Activated CD4-positive, alpha-beta T cell treated with anti-CD3 and anti-CD28 coated beads for 36 hours (primary cell): ENCODE measurements around the gene EDAR. TPM values are rescaled to one million over a fixed set of nuclear protein-coding genes. Genes with fewer than 3 reads are reported as not detected.

ENCODE experiments used
- ATAC-seq: fragments of 200-7000 bp; cut with Tn5 transposase; one replicate; pipeline ENCODE4 v1.10.0; 2021; ENCODE audit warnings: mild to moderate bottlenecking, moderate library complexity
- CTCF ChIA-PET: fragments of 350-600 bp; sonication (Branson Sonifier 250); formaldehyde crosslinking; loops from one replicate; lab custom pipeline; 2021; ENCODE audit warnings: antibody characterized with exemption; lab: Charles Lee
- POLR2A ChIA-PET: fragments of 350-600 bp; sonication (Branson Sonifier 250); formaldehyde crosslinking; loops from one replicate; lab custom pipeline; 2021; ENCODE audit warnings: antibody characterized with exemption, inconsistent platforms; lab: Charles Lee
- DNase-seq: peaks from one replicate; pipeline ENCODE4 v3.0.0-alpha.2; 2020
- H3K27ac Mint-ChIP-seq: one replicate; pipeline ENCODE4 v1.8.0; 2021; ENCODE audit warnings: mixed read lengths
- H3K27me3 Mint-ChIP-seq: one replicate; pipeline ENCODE4 v1.8.0; 2021; ENCODE audit warnings: mixed read lengths
- H3K36me3 Mint-ChIP-seq: one replicate; pipeline ENCODE4 v1.8.0; 2021; ENCODE audit warnings: low read depth, mixed read lengths
- H3K4me1 Mint-ChIP-seq: one replicate; pipeline ENCODE4 v1.8.0; 2021; ENCODE audit warnings: mixed read lengths
- H3K4me3 Mint-ChIP-seq: one replicate; pipeline ENCODE4 v1.8.0; 2021; ENCODE audit warnings: mild to moderate bottlenecking, moderate library complexity, mixed read lengths
- H3K9me3 Mint-ChIP-seq: one replicate; pipeline ENCODE4 v1.8.0; 2021; ENCODE audit warnings: low read depth, mixed read lengths
- intact Hi-C, 2 experiments: fragments of 100-400 bp; cut with DNase I in 1 of 2; cut with micrococcal nuclease in 1 of 2; formaldehyde crosslinking; loops; one replicate each; pipeline versions ENCODE4 v1.14.2 to v1.15.1; 2022 to 2024; cut with DNase I, micrococcal nuclease
- total RNA-seq, 2 experiments: library from RNA; stranded (reverse); gene quantifications; one replicate each; pipeline ENCODE4 v1.2.3, GENCODE V29; 2021

Gene EDAR
- total RNA-seq, 2 experiments from 2014 or later = 0.78 to 0.81 TPM

DNA sequence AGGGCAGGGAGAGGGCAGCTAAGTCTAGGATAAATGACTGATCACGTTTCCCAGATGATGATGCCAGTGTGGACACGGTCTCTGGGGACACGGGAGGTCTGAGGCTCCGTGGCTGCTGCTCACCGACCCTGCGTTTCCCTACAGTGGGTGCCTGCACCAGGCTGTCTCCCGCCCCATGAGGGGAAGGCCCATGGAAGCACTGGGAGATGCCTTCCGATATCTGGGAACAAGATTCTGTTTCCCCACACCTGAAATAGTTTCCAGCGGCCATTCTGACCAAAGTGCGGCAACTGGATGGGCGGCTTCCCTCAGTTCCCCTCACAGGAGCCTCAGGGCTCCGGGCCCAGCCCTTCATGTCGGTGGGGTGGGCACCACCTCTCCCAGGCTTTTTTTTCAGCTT is 83.1 kb downstream of the EDAR start:
- Mint-ChIP-seq H3K9me3 (peaks cover under 1% of the 10 kb centered on the region), H3K27ac (no peak overlapping the region), H3K36me3 (peaks cover 31% of the 10 kb centered on the region), H3K4me3 (no peak overlapping the region), H3K4me1 (no peaks in the 10 kb centered on the region), H3K27me3 (no peaks in the 10 kb centered on the region)
- CTCF ChIA-PET = no interaction called here
- intact Hi-C loops = no loop called here
- no peak for ATAC-seq
- POLR2A ChIA-PET = no interaction called here
- no peak for DNase-seq

DNA sequence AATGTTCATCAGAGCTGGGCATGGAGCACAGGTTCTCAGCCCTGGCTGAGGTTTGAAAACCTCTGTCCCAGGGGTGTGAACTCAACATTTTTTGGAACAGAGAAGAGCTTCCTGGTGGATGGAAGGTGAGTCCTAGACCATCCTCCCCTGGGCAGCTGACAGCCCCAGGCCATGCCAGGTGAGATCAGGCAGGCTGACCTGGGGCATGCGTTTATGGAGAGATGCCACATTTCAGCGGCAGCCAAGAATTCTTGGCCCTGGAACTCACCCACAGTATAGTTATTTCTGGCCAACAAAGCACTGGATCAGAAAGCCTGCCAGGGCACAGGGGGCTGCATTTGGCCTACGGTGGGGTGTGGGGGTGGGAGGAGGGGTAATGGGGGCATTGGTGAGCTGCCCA is 83.8 kb downstream of the EDAR start:
- POLR2A ChIA-PET = no interaction called here
- intact Hi-C loops = no loop called here

DNA sequence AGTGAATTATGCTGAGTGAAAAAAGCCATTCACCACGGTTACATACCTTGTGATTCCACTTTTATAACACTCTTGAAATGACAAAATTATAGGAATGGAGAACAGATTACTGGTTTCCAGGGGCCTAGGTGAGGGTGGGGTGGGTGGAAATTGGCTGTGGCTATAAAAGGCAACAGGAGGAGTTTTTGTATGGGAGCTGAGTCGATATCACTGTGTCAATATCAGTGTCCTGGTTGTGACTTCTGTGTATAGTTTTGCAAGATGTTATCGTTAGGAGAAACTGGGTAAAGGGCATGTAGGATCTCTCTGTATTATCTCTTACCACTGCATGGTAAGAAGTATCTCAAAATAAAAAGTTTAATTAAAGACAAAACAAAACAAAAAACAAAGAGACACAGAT is 84.3 kb downstream of the EDAR start:
- ATAC-seq = no peak
- intact Hi-C loops = no loop called here
- no peak overlapping the region for H3K4me3 Mint-ChIP-seq
- POLR2A ChIA-PET = no interaction called here
- H3K27ac Mint-ChIP-seq = no peak overlapping the region
- no peaks in the 10 kb centered on the region for H3K27me3 Mint-ChIP-seq
- no peaks in the 10 kb centered on the region for H3K4me1 Mint-ChIP-seq
- H3K36me3 Mint-ChIP-seq = peaks cover 41% of the 10 kb centered on the region
- no peak for DNase-seq
- peaks cover 5% of the 10 kb centered on the region for H3K9me3 Mint-ChIP-seq
- CTCF ChIA-PET = no interaction called here

More for the DNA sequence above, 83.8 kb downstream of the EDAR start:
- ATAC-seq = no peak
- H3K27ac Mint-ChIP-seq = peak overlapping the region; percentile 10
- H3K27me3 Mint-ChIP-seq = no peaks in the 10 kb centered on the region
- peaks cover 5% of the 10 kb centered on the region for H3K9me3 Mint-ChIP-seq
- CTCF ChIA-PET = no interaction called here
- H3K4me3 Mint-ChIP-seq = no peak overlapping the region
- no peak for DNase-seq
- peaks cover 37% of the 10 kb centered on the region for H3K36me3 Mint-ChIP-seq
- H3K4me1 Mint-ChIP-seq = no peaks in the 10 kb centered on the region

DNA sequence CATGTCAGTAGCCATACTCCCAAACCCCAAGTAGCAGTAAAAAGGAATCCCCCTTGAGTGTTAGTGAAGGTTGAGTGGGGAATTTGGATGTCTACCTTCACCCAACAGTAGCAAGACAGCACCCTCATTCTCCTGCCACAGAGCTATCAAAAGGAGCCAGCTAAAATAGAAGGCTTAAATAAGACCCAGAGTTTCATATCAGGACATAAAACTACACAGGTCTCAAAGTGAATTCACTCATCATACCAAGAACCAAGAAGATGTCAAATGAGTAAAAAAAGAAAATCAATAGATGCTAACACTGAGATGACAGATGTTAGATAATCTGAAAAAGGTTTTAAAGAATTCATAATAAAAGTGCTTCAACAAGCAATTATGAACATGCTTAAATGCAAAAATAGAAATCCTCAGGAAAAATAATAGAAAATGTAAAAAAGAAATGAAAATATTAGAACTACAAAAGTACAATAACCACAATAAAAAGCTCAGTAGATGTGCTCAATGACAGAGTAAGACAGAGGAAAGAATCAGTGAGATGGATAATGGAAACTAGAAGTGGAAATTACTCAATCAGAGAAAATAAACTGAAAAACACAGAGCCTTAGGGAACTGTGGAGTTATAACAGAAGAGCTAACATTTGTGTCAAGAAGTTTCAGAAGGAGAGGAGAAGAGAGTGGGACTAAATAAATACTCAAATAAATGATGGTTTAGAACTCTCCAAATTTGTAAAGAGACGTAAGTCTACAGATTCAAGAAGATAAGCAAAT is 90.5 kb downstream of the EDAR start:
- CTCF ChIA-PET = no interaction called here
- Mint-ChIP-seq H3K9me3 (peaks cover 11% of the 10 kb centered on the region), H3K4me3 (no peak overlapping the region), H3K27me3 (no peaks in the 10 kb centered on the region), H3K4me1 (peaks cover 12% of the 10 kb centered on the region), H3K36me3 (peaks cover 83% of the 10 kb centered on the region), H3K27ac (peak overlapping the region; percentile 15)
- POLR2A ChIA-PET = no interaction called here
- intact Hi-C loops = no loop called here
- ATAC-seq (peak; percentile 81), DNase-seq (no peak)

DNA sequence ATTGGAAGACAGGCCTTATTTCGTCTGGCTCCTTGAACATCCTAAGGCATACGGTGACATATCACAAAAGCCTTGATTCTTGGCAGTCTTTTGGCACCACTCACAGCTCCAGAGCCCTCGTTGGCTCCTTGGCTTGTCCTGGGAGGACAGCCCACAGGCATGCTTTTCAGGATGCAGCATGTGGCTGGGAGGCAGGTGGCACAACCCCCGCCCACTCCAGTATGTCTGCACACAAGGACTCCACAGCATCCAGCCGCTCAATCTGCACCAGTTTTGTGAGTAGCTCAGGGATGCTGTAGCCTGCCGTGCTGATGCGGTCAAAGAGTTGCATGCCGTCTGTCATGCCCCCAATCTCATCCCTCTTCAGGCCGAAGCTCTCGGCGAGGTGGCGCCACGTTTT is 92.3 kb downstream of the EDAR start:
- Mint-ChIP-seq H3K36me3 (peaks cover 88% of the 10 kb centered on the region), H3K27me3 (no peaks in the 10 kb centered on the region), H3K9me3 (peaks cover 17% of the 10 kb centered on the region), H3K4me3 (no peak overlapping the region), H3K4me1 (peaks cover 12% of the 10 kb centered on the region), H3K27ac (no peak overlapping the region)
- DNase-seq (no peak), ATAC-seq (no peak)
- intact Hi-C loops = no loop called here
- ChIA-PET POLR2A (no interaction called here), CTCF (interaction anchor here (0.5 kb wide), 1 partner anchor 442 kb away, joined by 3 read pairs; no protein-coding TSS in a partner anchor)

DNA sequence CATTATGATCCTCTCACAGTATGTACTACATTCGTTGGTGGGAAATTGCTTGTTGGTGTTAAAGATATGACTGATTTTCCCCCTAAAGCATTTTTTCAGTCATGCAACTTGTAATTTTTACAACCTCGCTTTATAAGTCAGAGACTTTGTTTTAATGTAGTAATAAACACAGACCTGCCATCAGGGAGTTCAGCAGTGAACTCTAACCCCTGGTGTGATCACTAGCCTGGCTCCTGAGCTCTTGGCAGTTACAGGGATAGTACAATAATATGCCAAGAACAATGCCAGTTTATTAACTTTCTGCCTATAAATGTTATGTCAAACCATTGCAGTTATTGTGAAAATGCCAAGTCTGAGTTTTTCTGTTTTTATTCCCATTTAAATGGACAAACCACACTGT is 93.8 kb downstream of the EDAR start:
- no peak for ATAC-seq
- H3K4me3 Mint-ChIP-seq = no peak overlapping the region
- no peaks in the 10 kb centered on the region for H3K27me3 Mint-ChIP-seq
- H3K36me3 Mint-ChIP-seq = peaks cover 82% of the 10 kb centered on the region
- H3K9me3 Mint-ChIP-seq = peaks cover 25% of the 10 kb centered on the region
- no peak for DNase-seq
- peaks cover 12% of the 10 kb centered on the region for H3K4me1 Mint-ChIP-seq
- intact Hi-C loops = no loop called here
- H3K27ac Mint-ChIP-seq = no peak overlapping the region
- POLR2A ChIA-PET = no interaction called here
- CTCF ChIA-PET = no interaction called here

DNA sequence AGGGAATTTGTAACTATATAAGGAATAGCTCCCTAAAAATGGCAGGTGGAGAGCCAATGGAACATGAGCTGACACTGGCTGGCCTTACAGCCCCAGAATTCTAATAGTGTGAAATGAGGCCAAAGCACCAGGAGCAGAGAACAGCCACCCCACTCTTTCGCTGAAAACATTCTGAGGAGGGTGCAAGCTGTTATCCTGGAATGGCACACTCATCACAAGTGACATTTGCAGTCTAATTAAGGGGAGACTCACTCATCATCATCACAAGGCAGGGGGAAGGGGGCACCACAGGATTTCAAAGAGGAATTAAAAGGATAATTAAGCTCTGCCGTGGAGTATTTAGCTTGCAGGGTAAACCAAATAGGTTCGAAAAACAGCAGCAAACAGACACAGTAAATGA is 94.3 kb downstream of the EDAR start:
- H3K36me3 Mint-ChIP-seq = peaks cover 79% of the 10 kb centered on the region
- peaks cover 12% of the 10 kb centered on the region for H3K4me1 Mint-ChIP-seq
- CTCF ChIA-PET = interaction anchor here (0.9 kb wide), 1 partner anchor 33 kb away, joined by 3 read pairs; no protein-coding TSS in a partner anchor
- H3K4me3 Mint-ChIP-seq = no peak overlapping the region
- intact Hi-C loops = no loop called here
- no peaks in the 10 kb centered on the region for H3K27me3 Mint-ChIP-seq
- peaks cover 27% of the 10 kb centered on the region for H3K9me3 Mint-ChIP-seq
- no peak overlapping the region for H3K27ac Mint-ChIP-seq
- ATAC-seq (no peak), DNase-seq (no peak)
- POLR2A ChIA-PET = no interaction called here

DNA sequence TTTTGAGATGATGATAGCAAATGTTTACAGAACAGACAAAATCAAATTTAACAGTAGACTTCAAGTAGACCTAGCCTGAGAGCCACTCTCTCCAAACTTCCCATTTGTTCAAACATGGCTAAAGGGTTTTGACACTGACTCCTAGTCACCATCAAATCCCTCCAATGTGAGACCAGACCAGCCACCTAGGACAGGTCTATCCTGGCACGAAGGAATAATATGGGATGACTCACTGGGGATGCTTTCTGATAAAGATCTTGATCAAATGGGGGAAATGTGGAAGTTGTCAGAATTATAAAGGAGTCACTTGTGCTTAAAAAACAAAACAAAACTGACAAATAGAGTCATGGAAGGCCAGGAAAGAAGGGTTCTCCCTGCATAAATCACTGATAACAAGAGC is 95.7 kb downstream of the EDAR start:
- ChIA-PET POLR2A (no interaction called here), CTCF (no interaction called here)
- H3K4me3 Mint-ChIP-seq = no peak overlapping the region
- ATAC-seq (no peak), DNase-seq (no peak)
- H3K9me3 Mint-ChIP-seq = peaks cover 40% of the 10 kb centered on the region
- intact Hi-C loops = no loop called here
- no peak overlapping the region for H3K27ac Mint-ChIP-seq
- peaks cover 66% of the 10 kb centered on the region for H3K36me3 Mint-ChIP-seq
- H3K27me3 Mint-ChIP-seq = no peaks in the 10 kb centered on the region
- peaks cover 3% of the 10 kb centered on the region for H3K4me1 Mint-ChIP-seq

DNA sequence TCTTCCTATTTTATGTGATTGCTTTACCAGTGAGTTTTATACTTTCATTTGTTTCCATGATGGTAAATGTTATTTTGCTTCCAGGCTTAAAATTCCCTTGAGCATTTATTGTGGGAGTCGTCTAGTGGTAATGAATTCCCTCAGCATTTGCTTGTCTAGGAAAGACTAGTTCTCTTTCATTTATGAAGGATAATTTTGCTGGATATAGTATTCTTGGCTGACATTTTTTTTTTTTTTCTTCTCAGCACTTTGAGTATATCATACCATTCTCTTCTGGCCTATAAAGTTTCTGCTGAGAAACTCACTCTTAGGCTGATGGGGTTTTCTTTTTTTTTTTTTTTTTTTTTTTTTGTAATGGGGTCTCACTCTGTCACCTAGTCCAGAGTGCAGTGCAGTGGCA is 99.1 kb downstream of the EDAR start:
- POLR2A ChIA-PET = no interaction called here
- no peak overlapping the region for H3K27ac Mint-ChIP-seq
- DNase-seq (no peak), ATAC-seq (no peak)
- H3K36me3 Mint-ChIP-seq = peaks cover 42% of the 10 kb centered on the region
- intact Hi-C loops = no loop called here
- no peak overlapping the region for H3K4me3 Mint-ChIP-seq
- no peaks in the 10 kb centered on the region for H3K4me1 Mint-ChIP-seq
- CTCF ChIA-PET = no interaction called here
- H3K27me3 Mint-ChIP-seq = no peaks in the 10 kb centered on the region
- peaks cover 58% of the 10 kb centered on the region for H3K9me3 Mint-ChIP-seq

DNA sequence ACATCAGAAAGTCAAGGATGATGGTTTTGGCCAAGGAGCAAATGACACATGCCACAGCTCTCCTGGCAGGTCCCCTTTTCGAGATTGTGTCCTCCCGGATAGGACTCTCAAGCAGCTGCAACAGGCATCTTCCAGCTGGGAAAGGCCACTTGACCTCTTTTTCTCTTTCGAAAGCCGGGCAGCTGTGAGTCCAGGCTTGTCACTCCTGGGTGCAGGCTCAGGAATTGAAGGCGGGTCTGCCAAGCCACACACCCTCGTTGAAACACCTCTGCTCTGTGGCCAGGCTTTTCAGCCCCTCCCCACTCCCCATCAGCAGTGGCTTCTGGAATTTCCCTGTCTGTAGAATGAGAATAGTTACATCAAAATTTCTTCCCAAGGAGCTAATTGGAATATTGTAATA is 104.4 kb downstream of the EDAR start:
- H3K4me1 Mint-ChIP-seq = no peaks in the 10 kb centered on the region
- H3K27me3 Mint-ChIP-seq = no peaks in the 10 kb centered on the region
- DNase-seq (no peak), ATAC-seq (no peak)
- ChIA-PET CTCF (no interaction called here), POLR2A (no interaction called here)
- H3K27ac Mint-ChIP-seq = no peak overlapping the region
- peaks cover 56% of the 10 kb centered on the region for H3K9me3 Mint-ChIP-seq
- peaks cover 6% of the 10 kb centered on the region for H3K36me3 Mint-ChIP-seq
- no peak overlapping the region for H3K4me3 Mint-ChIP-seq
- intact Hi-C loops = no loop called here

DNA sequence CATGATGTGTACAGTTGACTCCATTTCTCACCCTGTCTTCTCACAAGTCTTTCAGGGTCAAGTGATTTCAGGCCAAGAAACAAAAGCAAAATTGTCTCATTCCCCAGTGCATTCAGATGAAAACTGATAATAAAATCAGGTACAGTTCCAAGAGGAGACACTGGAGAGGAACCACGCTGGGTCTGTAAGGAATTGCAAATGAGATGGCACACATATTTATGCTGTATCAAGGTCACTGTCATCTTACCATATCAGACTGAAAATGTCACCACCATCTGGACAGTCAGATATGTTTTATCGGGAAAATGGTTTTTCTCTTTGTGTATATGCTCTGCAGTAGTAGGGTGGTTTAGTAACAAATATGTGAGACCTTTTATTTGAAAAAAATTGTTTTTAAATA is 110.7 kb downstream of the EDAR start:
- intact Hi-C loops = no loop called here
- CTCF ChIA-PET = interaction anchor here (1.7 kb wide), 1 partner anchor 12 kb away, joined by 3 read pairs; no protein-coding TSS in a partner anchor
- no peak for ATAC-seq

DNA sequence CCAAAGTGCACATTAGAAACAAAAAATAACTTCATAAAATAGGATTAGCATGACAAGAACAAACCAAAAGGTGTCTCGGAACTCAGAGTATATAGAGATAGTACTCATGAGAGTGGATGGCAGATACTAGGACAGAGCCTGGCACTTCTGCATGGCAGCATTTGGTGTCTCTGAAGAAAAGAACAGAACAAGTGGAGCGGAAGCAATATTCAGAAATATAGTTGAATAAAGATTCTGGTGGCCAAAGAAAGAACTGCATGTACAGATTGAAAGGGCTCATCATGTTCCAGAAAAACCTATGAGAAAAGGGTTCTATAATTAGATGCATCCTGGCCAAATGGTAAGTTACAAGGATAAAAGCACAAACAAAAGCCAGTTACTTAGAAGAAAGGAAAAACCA is 111.5 kb downstream of the EDAR start:
- H3K9me3 Mint-ChIP-seq = peaks cover 25% of the 10 kb centered on the region
- H3K27me3 Mint-ChIP-seq = no peaks in the 10 kb centered on the region
- H3K4me1 Mint-ChIP-seq = no peaks in the 10 kb centered on the region
- DNase-seq (no peak), ATAC-seq (no peak)
- H3K36me3 Mint-ChIP-seq = peaks cover 16% of the 10 kb centered on the region
- no peak overlapping the region for H3K4me3 Mint-ChIP-seq
- intact Hi-C loops = no loop called here
- ChIA-PET CTCF (no interaction called here), POLR2A (no interaction called here)
- no peak overlapping the region for H3K27ac Mint-ChIP-seq

More for the DNA sequence above, 110.7 kb downstream of the EDAR start:
- H3K27ac Mint-ChIP-seq = no peak overlapping the region
- no peak for DNase-seq
- peaks cover 16% of the 10 kb centered on the region for H3K36me3 Mint-ChIP-seq
- peaks cover 31% of the 10 kb centered on the region for H3K9me3 Mint-ChIP-seq
- H3K27me3 Mint-ChIP-seq = no peaks in the 10 kb centered on the region
- POLR2A ChIA-PET = no interaction called here
- no peak overlapping the region for H3K4me3 Mint-ChIP-seq
- H3K4me1 Mint-ChIP-seq = no peaks in the 10 kb centered on the region
